IMR-90 (cell line): ENCODE results near the gene GOLGA6A. TPM values are rescaled to one million over a fixed set of nuclear protein-coding genes. Genes with fewer than 3 reads are reported as not detected.

Source experiments
- ATAC-seq: fragments of 200-7000 bp; cut with Tn5 transposase; 2 replicates; pipeline ENCODE4 v1.9.1; 2020; ENCODE audit warnings: low read depth, mild to moderate bottlenecking, moderate library complexity
- BruUV-seq: library from RNA; stranded (reverse); fragments of 400-500 nt; replicated peaks from 2 replicates; lab custom pipeline; 2021; lab: Mats Ljungman, UMichigan
- CTCF ChIA-PET: fragments of 300-600 bp; formaldehyde crosslinking; extraction: SDS; loops from one replicate; lab custom pipeline; 2021; ENCODE audit warnings: antibody characterized with exemption; lab: Yijun Ruan, JAX
- POLR2A ChIA-PET: fragments of 300-600 bp; sonication (Branson Sonifier 250); formaldehyde crosslinking; loops from one replicate; lab custom pipeline; 2022; ENCODE audit warnings: antibody characterized with exemption; ENCODE audit not compliant: unreplicated experiment; lab: Charles Lee
- DNase-seq: peaks from one replicate; pipeline ENCODE4 v3.0.0; 2013
- H2AFZ ChIP-seq: replicated peaks from 2 replicates; pipeline ENCODE3; 2013; ENCODE audit warnings: low read length, mild to moderate bottlenecking; ENCODE audit not compliant: poor library complexity
- H2AK5ac ChIP-seq: 2 replicates; pipeline ENCODE4 v1.6.1; 2013; ENCODE audit warnings: low read depth, low read length, inconsistent platforms
- H2AK9ac ChIP-seq: replicated peaks from 2 replicates; pipeline ENCODE3; 2013; ENCODE audit warnings: mild to moderate bottlenecking, low read depth, low read length, moderate library complexity; ENCODE audit not compliant: poor library complexity
- H2BK120ac ChIP-seq: 2 replicates; pipeline ENCODE4 v1.6.1; 2013; ENCODE audit warnings: low read depth, low read length, inconsistent platforms
- H2BK15ac ChIP-seq: 3 replicates; pipeline ENCODE4 v1.6.1; 2013; ENCODE audit warnings: low read depth, low read length, inconsistent platforms
- H2BK20ac ChIP-seq: 2 replicates; pipeline ENCODE4 v1.6.1; 2013; ENCODE audit warnings: low read depth, mild to moderate bottlenecking, inconsistent platforms, low read length, moderate library complexity
- H2BK5ac ChIP-seq: 2 replicates; pipeline ENCODE4 v1.6.1; 2013; ENCODE audit warnings: mild to moderate bottlenecking, low read depth, low read length, inconsistent platforms; ENCODE audit not compliant: poor library complexity, severe bottlenecking
- H3K14ac ChIP-seq: replicated peaks from 2 replicates; pipeline ENCODE4 v1.6.1; 2013; ENCODE audit warnings: low read depth, low read length, inconsistent platforms
- H3K18ac ChIP-seq: 2 replicates; pipeline ENCODE4 v1.6.1; 2013; ENCODE audit warnings: low read depth, low read length, control low read depth
- H3K23ac ChIP-seq: 2 replicates; pipeline ENCODE4 v1.6.1; 2013; ENCODE audit warnings: low read depth, low read length, inconsistent platforms
- H3K27ac ChIP-seq: 2 replicates; pipeline ENCODE4 v1.5.1; 2013; ENCODE audit warnings: mild to moderate bottlenecking, control low read depth, low read length; ENCODE audit not compliant: insufficient read depth
- H3K27me3 ChIP-seq: 2 replicates; pipeline ENCODE4 v1.6.1; 2013; ENCODE audit warnings: low read length; ENCODE audit not compliant: control insufficient read depth, insufficient read depth
- H3K36me3 ChIP-seq: 2 replicates; pipeline ENCODE4 v1.6.1; 2013; ENCODE audit warnings: low read length, mixed read lengths; ENCODE audit not compliant: control insufficient read depth, insufficient read depth
- H3K4ac ChIP-seq: 2 replicates; pipeline ENCODE4 v1.6.1; 2013; ENCODE audit warnings: low read depth, low read length, inconsistent platforms
- H3K4me1 ChIP-seq: 2 replicates; pipeline ENCODE4 v1.6.1; 2013; ENCODE audit warnings: low read length, mixed read lengths; ENCODE audit not compliant: control insufficient read depth, insufficient read depth
- H3K4me2 ChIP-seq: 2 replicates; pipeline ENCODE4 v1.6.1; 2013; ENCODE audit warnings: low read depth, mild to moderate bottlenecking, control low read depth, low read length, moderate library complexity
- H3K4me3 ChIP-seq: 2 replicates; pipeline ENCODE4 v1.5.1; 2013; ENCODE audit warnings: low read depth, mild to moderate bottlenecking, control low read depth, low read length, moderate library complexity; ENCODE audit not compliant: insufficient read depth
- H3K56ac ChIP-seq: 2 replicates; pipeline ENCODE4 v1.6.1; 2013; ENCODE audit warnings: low read length, inconsistent platforms; ENCODE audit not compliant: insufficient read depth; ENCODE audit errors: extremely low read depth
- H3K79me1 ChIP-seq, 2 experiments: 2 replicates each; pipeline ENCODE4 v1.6.1; 2013; ENCODE audit warnings: low read length in 2 of 2, inconsistent platforms in 1 of 2, low read depth in 1 of 2
- H3K9ac ChIP-seq: 2 replicates; pipeline ENCODE4 v1.6.1; 2013; ENCODE audit warnings: low read depth, low read length, control low read depth
- H3K9me1 ChIP-seq: 2 replicates; pipeline ENCODE4 v1.6.1; 2013; ENCODE audit warnings: low read length, inconsistent platforms; ENCODE audit not compliant: insufficient read depth
- H3K9me3 ChIP-seq: 2 replicates; pipeline ENCODE4 v1.6.1; 2013; ENCODE audit warnings: low read length; ENCODE audit not compliant: control insufficient read depth, insufficient read depth
- H4K20me1 ChIP-seq: 2 replicates; pipeline ENCODE4 v1.6.1; 2013; ENCODE audit warnings: low read length, inconsistent platforms; ENCODE audit not compliant: insufficient read depth
- H4K5ac ChIP-seq: 2 replicates; pipeline ENCODE4 v1.6.1; 2013; ENCODE audit warnings: mild to moderate bottlenecking, low read depth, low read length, control low read depth
- H4K8ac ChIP-seq, 2 experiments: 2 replicates each; pipeline ENCODE4 v1.6.1; 2013; ENCODE audit warnings: low read depth in 2 of 2, low read length in 2 of 2, control low read depth in 1 of 2, inconsistent platforms in 1 of 2
- H4K91ac ChIP-seq: 2 replicates; pipeline ENCODE4 v1.6.1; 2013; ENCODE audit warnings: low read depth, low read length, inconsistent platforms; ENCODE audit not compliant: insufficient read depth
- BHLHE40 ChIP-seq: fragments of 150-350 bp; IDR thresholded peaks from 2 replicates; pipeline ENCODE4 v1.6.1; 2016; ENCODE audit warnings: mild to moderate bottlenecking, low read depth, low read length
- CEBPB ChIP-seq: IDR thresholded peaks from 2 replicates; pipeline ENCODE4 v1.6.1; 2012; ENCODE audit warnings: low read depth, low read length, improper control_type of control experiment
- CHD1 ChIP-seq: IDR thresholded peaks from 2 replicates; pipeline ENCODE4 v1.6.1; 2012; ENCODE audit warnings: low read depth, low read length, improper control_type of control experiment
- CTCF ChIP-seq: conservative IDR thresholded peaks from 2 replicates; pipeline ENCODE4 v1.5.1; 2012; ENCODE audit warnings: mild to moderate bottlenecking, low read depth, low read length, improper control_type of control experiment
- ELK1 ChIP-seq: fragments of 150-350 bp; IDR thresholded peaks from 2 replicates; pipeline ENCODE4 v1.6.1; 2016; ENCODE audit warnings: low read depth, mild to moderate bottlenecking, low read length, moderate library complexity, borderline replicate concordance
- FOS ChIP-seq: fragments of 150-350 bp; IDR thresholded peaks from 2 replicates; pipeline ENCODE4 v1.6.1; 2016; ENCODE audit warnings: low read depth, low read length
- MAFK ChIP-seq: IDR thresholded peaks from 2 replicates; pipeline ENCODE4 v1.6.1; 2012; ENCODE audit warnings: low read depth, low read length, improper control_type of control experiment
- MAZ ChIP-seq: IDR thresholded peaks from 2 replicates; pipeline ENCODE4 v1.6.1; 2012; ENCODE audit warnings: low read depth, mild to moderate bottlenecking, low read length, improper control_type of control experiment, moderate library complexity, borderline replicate concordance
- MXI1 ChIP-seq: IDR thresholded peaks from 2 replicates; pipeline ENCODE4 v1.6.1; 2012; ENCODE audit warnings: low read depth, mild to moderate bottlenecking, low read length, moderate library complexity, borderline replicate concordance
- NFE2L2 ChIP-seq: fragments of 150-350 bp; IDR thresholded peaks from 2 replicates; pipeline ENCODE4 v1.6.1; 2016; ENCODE audit warnings: low read depth, mild to moderate bottlenecking, low read length
- POLR2A ChIP-seq: IDR thresholded peaks from 2 replicates; pipeline ENCODE4 v1.6.1; 2012; ENCODE audit warnings: mild to moderate bottlenecking, low read depth, low read length
- RAD21 ChIP-seq: IDR thresholded peaks from 2 replicates; pipeline ENCODE4 v1.6.1; 2012; ENCODE audit warnings: low read length, improper control_type of control experiment
- RCOR1 ChIP-seq: IDR thresholded peaks from 2 replicates; pipeline ENCODE4 v1.6.1; 2012; ENCODE audit warnings: mild to moderate bottlenecking, low read length, improper control_type of control experiment; ENCODE audit not compliant: insufficient replicate concordance
- RFX5 ChIP-seq: IDR thresholded peaks from 2 replicates; pipeline ENCODE4 v1.8.0; 2012; ENCODE audit warnings: low read depth, mild to moderate bottlenecking, low read length, moderate library complexity
- SMC3 ChIP-seq: fragments of 150-350 bp; IDR thresholded peaks from 2 replicates; pipeline ENCODE4 v1.6.1; 2016; ENCODE audit warnings: low read depth, mild to moderate bottlenecking, antibody characterized with exemption, low read length, moderate library complexity
- USF2 ChIP-seq: fragments of 150-350 bp; IDR thresholded peaks from 2 replicates; pipeline ENCODE4 v1.6.1; 2017; ENCODE audit warnings: mild to moderate bottlenecking, antibody characterized with exemption, low read length, low read depth
- WGBS, 2 experiments: methylation state at CpG; one replicate each; pipeline versions ENCODE4 v1.1.5 to v1.1.7; 2013; ENCODE audit warnings: missing lambda C conversion rate in 2 of 2; ENCODE audit not compliant: insufficient read length in 1 of 2; ENCODE audit errors: extremely low coverage in 2 of 2; 5-methylcytosine and 5-hydroxymethylcytosine counted together
- dilution Hi-C: fragments of 300-500 bp; cut with HindIII; formaldehyde crosslinking; loops from one replicate; pipeline ENCODE4 v1.14.3; 2018; ENCODE audit warnings: low sequenced_read_pairs; ENCODE audit not compliant: unreplicated experiment
- in situ Hi-C: fragments of 300-500 bp; cut with MboI; formaldehyde crosslinking; loops from 3 replicates; pipeline ENCODE4 v1.14.3; 2019; ENCODE audit warnings: low sequenced_read_pairs, inconsistent platforms, mixed read lengths
- intact Hi-C: fragments of 100-400 bp; cut with micrococcal nuclease; formaldehyde crosslinking; loops from 2 replicates; pipeline ENCODE4 v1.10.0; 2022
- polyA plus RNA-seq, 3 experiments: library from polyadenylated mRNA; depleted of rRNA; stranded (reverse); fragments of >200 nt; gene quantifications; 2 replicates each; pipeline ENCODE4 v1.2.3, GENCODE V29; 2012; ENCODE audit warnings: low replicate concordance in 1 of 3
- total RNA-seq: library from RNA; depleted of rRNA; stranded (reverse); fragments of >200 nt; gene quantifications from 2 replicates; pipeline ENCODE4 v1.2.3, GENCODE V29; 2012

The GOLGA6A gene
- total and polyA plus RNA-seq, 2 of the 4 experiments (the other 2 are of a cell fraction): not detected

- Histone ChIP-seq H3K4me2 (no peak overlapping the region), H3K4me1 (no peaks in the 10 kb centered on the region; the same call in 1 of the 2 replicates), H3K18ac (no peak overlapping the region), H3K14ac (no peak overlapping the region), H3K9ac (no peak overlapping the region), H3K23ac (no peak overlapping the region), H3K27me3 (peaks cover 81% of the 10 kb centered on the region), H3K79me1 (no peaks in the 10 kb centered on the region), H2AK5ac (no peak overlapping the region), H2BK15ac (no peak overlapping the region), H4K5ac (no peak overlapping the region), H2BK5ac (no peak overlapping the region), H3K27ac (no peak overlapping the region), H2BK120ac (no peak overlapping the region), H3K4ac (no peak overlapping the region), H4K91ac (no peak overlapping the region), H4K8ac (no peak overlapping the region), H3K56ac (no peak overlapping the region), H2AFZ (no peak overlapping the region), H3K9me1 (no peaks in the 10 kb centered on the region), H4K20me1 (no peaks in the 10 kb centered on the region), H3K36me3 (no peaks in the 10 kb centered on the region), H3K9me3 (no peaks in the 10 kb centered on the region), H2AK9ac (no peak overlapping the region), H3K4me3 (no peak overlapping the region), H2BK20ac (no peak overlapping the region)
- BruUV-seq: no TSS peak
- intact Hi-C loops: no loop called here
- dilution Hi-C loops: no loop called here
- ATAC-seq (no peak), DNase-seq (no peak)
- POLR2A ChIA-PET: no interaction called here
- WGBS, 2 experiments: no CpG with 5 or more reads among the region's 4 CpGs
- CTCF ChIA-PET: interaction anchor here (1.2 kb wide), 1 partner anchor 151 kb away, joined by 4 read pairs; no protein-coding TSS in a partner anchor
- TF ChIP-seq CTCF (no peak), RAD21 (no peak), RCOR1 (no peak), BHLHE40 (no peak), MAFK (no peak), MAZ (no peak), CEBPB (no peak), ELK1 (no peak), USF2 (no peak), NFE2L2 (no peak), FOS (no peak), MXI1 (no peak), SMC3 (no peak), RFX5 (no peak), POLR2A (no peak), CHD1 (no peak)
- in situ Hi-C loops: loop anchor here (25.0 kb wide), 1 partner anchor 1486 kb away; no protein-coding TSS in a partner anchor
Observed at GRCh38 chr15:74123658-74124057, 41.3 kb upstream of the GOLGA6A start.
